HG02571 (cell line): ENCODE measurements around the gene YKT6.

Experiments used
- ATAC-seq: cut with Tn5 transposase; IDR thresholded peaks from one replicate; pipeline ENCODE4 v1.9.1; 2021; ENCODE audit warnings: mild to moderate bottlenecking, moderate library complexity; ENCODE audit not compliant: unreplicated experiment

YKT6 gene

GRCh38 chr7:44256459-44256858 lies 55.7 kb downstream of the YKT6 start:
- ATAC-seq, result no peak

- ATAC-seq, result no peak
These were observed 56.4 kb downstream of the YKT6 start for GRCh38 chr7:44257213-44257612.

- peak; percentile 90 for ATAC-seq
These were observed 57.0 kb downstream of the YKT6 start for GRCh38 chr7:44257618-44258422.

DNA sequence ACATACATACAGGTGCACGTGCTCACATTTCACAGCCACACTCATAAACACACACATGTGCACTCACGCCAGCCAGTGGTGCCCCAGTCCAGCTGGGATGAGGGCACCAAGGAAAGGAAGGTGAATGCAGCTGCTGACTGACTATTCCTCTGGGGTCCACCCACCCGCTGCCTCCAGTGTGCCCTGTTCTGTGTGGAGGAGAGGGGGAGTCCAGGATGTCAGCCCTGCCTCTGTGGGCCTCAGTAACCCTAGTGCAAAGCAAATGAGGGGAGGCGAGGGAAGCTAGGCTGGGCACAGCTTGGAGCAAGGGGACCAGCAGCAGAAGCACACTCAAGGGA lies 57.6 kb downstream of the YKT6 start:
- ATAC-seq, result no peak

DNA sequence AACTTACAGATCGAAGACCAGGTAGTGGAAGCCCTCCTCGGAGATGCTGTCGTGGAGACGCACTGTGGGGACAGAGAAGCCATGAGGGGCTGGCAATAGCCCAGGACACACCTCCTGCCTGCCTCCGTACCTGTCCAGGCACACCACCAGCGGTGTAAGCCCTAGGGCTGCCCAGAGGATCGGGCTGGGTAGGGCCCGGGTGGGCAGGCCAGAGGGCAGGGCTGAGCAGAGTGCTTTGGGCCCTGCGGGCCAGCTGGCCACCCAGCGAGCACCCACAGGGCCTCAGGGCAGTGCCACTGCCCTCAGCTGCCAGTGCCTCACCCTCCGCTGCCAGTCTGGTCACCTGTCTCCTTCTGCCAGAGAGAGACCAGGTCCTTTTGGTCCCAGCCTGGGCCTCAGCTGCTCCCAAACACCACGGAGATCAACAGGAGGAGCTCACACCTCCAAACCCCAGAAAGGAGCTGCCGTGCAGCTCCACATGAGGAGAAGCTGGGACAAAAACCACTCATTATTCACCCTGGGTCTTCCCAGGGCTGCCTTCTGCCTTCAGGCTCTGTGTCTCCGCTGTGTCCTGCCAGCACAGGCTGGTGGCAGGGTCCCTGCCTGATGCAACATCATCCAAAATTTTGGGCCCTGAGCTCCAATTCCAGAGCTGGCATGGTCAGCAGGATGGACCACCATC lies 58.2 kb downstream of the YKT6 start:
- no peak for ATAC-seq

GRCh38 chr7:44259547-44260457 lies 59.0 kb downstream of the YKT6 start:
- ATAC-seq, result no peak

GRCh38 chr7:44261240-44261639 lies 60.5 kb downstream of the YKT6 start:
- ATAC-seq, result no peak

GRCh38 chr7:44262031-44262430 lies 61.3 kb downstream of the YKT6 start:
- no peak for ATAC-seq

DNA sequence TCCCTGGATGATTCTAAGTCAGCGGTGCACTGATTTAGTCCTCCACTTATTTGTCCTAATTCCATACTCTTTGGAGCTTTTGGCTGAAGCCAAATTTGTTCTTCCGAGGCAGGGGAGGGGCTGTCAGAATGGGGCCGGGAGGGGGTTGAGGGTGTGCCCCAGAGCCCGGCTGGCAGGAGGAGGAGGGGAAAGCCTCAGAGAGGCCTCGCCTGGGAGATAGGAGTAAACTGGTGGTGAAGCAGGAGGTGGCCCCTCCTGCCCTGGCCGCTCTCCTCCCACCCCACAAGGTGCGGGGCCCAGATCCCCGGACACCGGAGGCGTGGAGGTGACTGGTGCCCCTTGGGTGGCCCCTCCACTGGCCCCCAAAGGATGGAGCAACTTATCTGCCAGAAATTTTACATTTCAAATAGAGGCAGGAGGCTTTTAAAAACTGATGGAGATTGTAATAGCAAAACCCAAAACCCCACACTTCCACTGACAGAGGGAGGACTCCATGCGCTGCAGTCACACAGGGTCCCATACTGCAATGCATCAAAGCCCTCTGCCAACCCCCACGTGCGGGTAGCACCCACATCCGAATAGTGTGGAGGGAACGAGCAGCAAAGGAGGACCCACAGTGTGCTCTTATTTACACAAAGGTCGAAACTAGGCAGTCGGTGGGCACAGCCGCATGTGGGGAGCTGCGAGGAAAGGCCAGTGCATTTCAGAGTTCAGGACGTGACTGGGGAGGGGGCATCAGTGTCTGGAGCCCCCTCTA lies 62.7 kb downstream of the YKT6 start:
- no peak for ATAC-seq
